ENCODE results near the gene RAC3.

The RAC3 gene

GRCh38 chr17:82006468-82007227, 24.8 kb upstream of the RAC3 start:
- no peak for TF ChIP-seq YY1 (IDR thresholded peaks at IDR 0.05; ENCODE audit: low read depth)
- no peak for TF ChIP-seq REST (IDR thresholded peaks at IDR 0.05; ENCODE audit: low read depth)
- TF ChIP-seq TEAD4 (IDR thresholded peaks at IDR 0.05), result no peak
- TF ChIP-seq EP300 (IDR thresholded peaks at IDR 0.05; ENCODE audit: borderline replicate concordance), result no peak
- no peak for TF ChIP-seq TCF12 (IDR thresholded peaks at IDR 0.05; ENCODE audit: low read depth)
- TF ChIP-seq USF1 (IDR thresholded peaks at IDR 0.05), result no peak
- no peak for TF ChIP-seq NFIC (IDR thresholded peaks at IDR 0.05)
- no peak for TF ChIP-seq MAX (IDR thresholded peaks at IDR 0.05)
- no peak for TF ChIP-seq EGR1 (IDR thresholded peaks at IDR 0.05)
- no peak for TF ChIP-seq ZBTB7A (IDR thresholded peaks at IDR 0.05; ENCODE audit: low read depth)
- no peak for TF ChIP-seq FOXM1 (IDR thresholded peaks at IDR 0.05; ENCODE audit: borderline replicate concordance, low read depth)
- no peak for TF ChIP-seq TAF1 (IDR thresholded peaks at IDR 0.05; ENCODE audit: low read depth)
- TF ChIP-seq RAD21 (IDR thresholded peaks at IDR 0.05; ENCODE audit: low read depth), result no peak
- TF ChIP-seq CEBPB (IDR thresholded peaks at IDR 0.05), result no peak
- TF ChIP-seq CREB1 (IDR thresholded peaks at IDR 0.05; ENCODE audit: low read depth), result no peak

- no peak for TF ChIP-seq RAD21 (IDR thresholded peaks at IDR 0.05; ENCODE audit: low read depth)
- no peak for TF ChIP-seq CEBPB (IDR thresholded peaks at IDR 0.05)
- no peak for TF ChIP-seq FOXM1 (IDR thresholded peaks at IDR 0.05; ENCODE audit: borderline replicate concordance, low read depth)
- TF ChIP-seq MAX (IDR thresholded peaks at IDR 0.05), result no peak
- TF ChIP-seq NFIC (IDR thresholded peaks at IDR 0.05), result no peak
- TF ChIP-seq YY1 (IDR thresholded peaks at IDR 0.05; ENCODE audit: low read depth), result no peak
- TF ChIP-seq TEAD4 (IDR thresholded peaks at IDR 0.05), result no peak
- TF ChIP-seq TAF1 (IDR thresholded peaks at IDR 0.05; ENCODE audit: low read depth), result no peak
- no peak for TF ChIP-seq EGR1 (IDR thresholded peaks at IDR 0.05)
- TF ChIP-seq REST (IDR thresholded peaks at IDR 0.05; ENCODE audit: low read depth), result no peak
- TF ChIP-seq ZBTB7A (IDR thresholded peaks at IDR 0.05; ENCODE audit: low read depth), result no peak
- no peak for TF ChIP-seq USF1 (IDR thresholded peaks at IDR 0.05)
- TF ChIP-seq CREB1 (IDR thresholded peaks at IDR 0.05; ENCODE audit: low read depth), result no peak
- no peak for TF ChIP-seq TCF12 (IDR thresholded peaks at IDR 0.05; ENCODE audit: low read depth)
These were observed 24.3 kb upstream of the RAC3 start for GRCh38 chr17:82007228-82007494.

GRCh38 chr17:82007495-82008257, 23.8 kb upstream of the RAC3 start:
- TF ChIP-seq FOXM1 (IDR thresholded peaks at IDR 0.05; ENCODE audit: borderline replicate concordance, low read depth) (no peak), RAD21 (IDR thresholded peaks at IDR 0.05; ENCODE audit: low read depth) (no peak), USF1 (IDR thresholded peaks at IDR 0.05) (no peak)

GRCh38 chr17:82008258-82008940, 23.1 kb upstream of the RAC3 start:
- TF ChIP-seq REST (IDR thresholded peaks at IDR 0.05; ENCODE audit: low read depth) (no peak), USF1 (IDR thresholded peaks at IDR 0.05) (no peak), MAX (IDR thresholded peaks at IDR 0.05) (no peak), TCF12 (IDR thresholded peaks at IDR 0.05; ENCODE audit: low read depth) (no peak), EP300 (IDR thresholded peaks at IDR 0.05; ENCODE audit: borderline replicate concordance) (no peak), CREB1 (IDR thresholded peaks at IDR 0.05; ENCODE audit: low read depth) (no peak), TEAD4 (IDR thresholded peaks at IDR 0.05) (no peak), ZBTB7A (IDR thresholded peaks at IDR 0.05; ENCODE audit: low read depth) (no peak), CEBPB (IDR thresholded peaks at IDR 0.05) (no peak), YY1 (IDR thresholded peaks at IDR 0.05; ENCODE audit: low read depth) (no peak)
